Karpas-422 (cell line): ENCODE measurements around the gene LRRC28. TPM values are rescaled to one million over a fixed set of nuclear protein-coding genes. Genes with fewer than 3 reads are reported as not detected.

Source experiments
- DNase-seq: peaks from one replicate; pipeline ENCODE4 v3.0.0-alpha.2; 2015
- H2AFZ ChIP-seq: fragments of 200-600 bp; sonication (generic); 2 replicates; pipeline ENCODE4 v1.6.1; 2014; ENCODE audit warnings: antibody characterized with exemption, low read length, mixed read lengths
- H3K27ac ChIP-seq: fragments of 200-600 bp; sonication (generic); 2 replicates; pipeline ENCODE4 v1.5.1; 2014; ENCODE audit warnings: mild to moderate bottlenecking, low read length, moderate library complexity
- H3K27me3 ChIP-seq: fragments of 200-600 bp; sonication (generic); 2 replicates; pipeline ENCODE4 v1.6.1; 2014; ENCODE audit warnings: low read length, mixed read lengths
- H3K36me3 ChIP-seq: fragments of 200-600 bp; sonication (generic); 2 replicates; pipeline ENCODE4 v1.6.1; 2014; ENCODE audit warnings: low read length, mixed read lengths; ENCODE audit not compliant: insufficient read depth
- H3K4me1 ChIP-seq: fragments of 200-600 bp; sonication (generic); 2 replicates; pipeline ENCODE4 v1.6.1; 2014; ENCODE audit warnings: mild to moderate bottlenecking, low read length, mixed read lengths
- H3K4me2 ChIP-seq: fragments of 200-600 bp; sonication (generic); 2 replicates; pipeline ENCODE4 v1.6.1; 2014; ENCODE audit warnings: low read length, low read depth, mild to moderate bottlenecking; ENCODE audit not compliant: poor library complexity, severe bottlenecking
- H3K4me3 ChIP-seq: fragments of 200-600 bp; sonication (generic); 2 replicates; pipeline ENCODE4 v1.5.1; 2014; ENCODE audit warnings: mild to moderate bottlenecking, antibody characterized with exemption, low read length, mixed read lengths
- H3K79me2 ChIP-seq: fragments of 200-600 bp; sonication (generic); 2 replicates; pipeline ENCODE4 v1.6.1; 2014; ENCODE audit warnings: mild to moderate bottlenecking, low read length, mixed read lengths
- H3K9ac ChIP-seq: fragments of 200-600 bp; sonication (generic); 2 replicates; pipeline ENCODE4 v1.6.0; 2014; ENCODE audit warnings: low read length
- H3K9me2 ChIP-seq: fragments of 200-600 bp; sonication (generic), shearing (Covaris generic); replicated peaks from 2 replicates; pipeline ENCODE4 v1.6.0; 2014; ENCODE audit warnings: mild to moderate bottlenecking, low read length, moderate library complexity; ENCODE audit not compliant: insufficient read depth
- H3K9me3 ChIP-seq: fragments of 300-700, 200-600 bp; sonication (generic); 2 replicates; pipeline ENCODE4 v1.6.1; 2014; ENCODE audit warnings: low read length, mixed read lengths
- H4K20me1 ChIP-seq: fragments of 200-600 bp; sonication (generic); 2 replicates; pipeline ENCODE4 v1.6.1; 2014; ENCODE audit warnings: mild to moderate bottlenecking, antibody characterized with exemption, low read length, low read depth; ENCODE audit not compliant: insufficient read depth
- total RNA-seq: library from RNA; depleted of rRNA; stranded (reverse); fragments of >200 nt; shearing (Covaris generic); gene quantifications from 2 replicates; pipeline ENCODE4 v1.2.3, GENCODE V29; 2014; ENCODE audit warnings: low replicate concordance

LRRC28 gene
- total RNA-seq, 1 experiment from 2014 or later: 88.0 TPM

- Histone ChIP-seq H3K4me1 (no peaks in the 10 kb centered on the region), H3K9me3 (no peaks in the 10 kb centered on the region), H3K9me2 (no peaks in the 10 kb centered on the region), H3K4me3 (no peak overlapping the region), H3K27ac (no peak overlapping the region), H3K4me2 (no peak overlapping the region), H4K20me1 (no peaks in the 10 kb centered on the region), H3K79me2 (no peaks in the 10 kb centered on the region), H3K27me3 (no peaks in the 10 kb centered on the region), H3K9ac (no peak overlapping the region), H2AFZ (no peak overlapping the region), H3K36me3 (no peaks in the 10 kb centered on the region)
- no peak for DNase-seq
These were observed 175.3 kb downstream of the LRRC28 start for GRCh38 chr15:99426431-99427105.

GRCh38 chr15:99427210-99427609 lies 175.9 kb downstream of the LRRC28 start:
- Histone ChIP-seq H3K4me3 (no peak overlapping the region), H3K4me1 (no peaks in the 10 kb centered on the region), H3K4me2 (no peak overlapping the region), H3K9ac (no peak overlapping the region), H3K36me3 (no peaks in the 10 kb centered on the region), H3K27me3 (no peaks in the 10 kb centered on the region), H3K79me2 (no peaks in the 10 kb centered on the region), H2AFZ (no peak overlapping the region), H3K9me2 (no peaks in the 10 kb centered on the region), H4K20me1 (no peaks in the 10 kb centered on the region), H3K9me3 (no peaks in the 10 kb centered on the region), H3K27ac (no peak overlapping the region)
- DNase-seq: no peak

GRCh38 chr15:99427668-99428361 lies 176.5 kb downstream of the LRRC28 start:
- no peak overlapping the region for H3K4me3 ChIP-seq
- no peaks in the 10 kb centered on the region for H3K36me3 ChIP-seq
- H3K27ac ChIP-seq: no peak overlapping the region
- no peaks in the 10 kb centered on the region for H3K9me2 ChIP-seq
- no peaks in the 10 kb centered on the region for H3K9me3 ChIP-seq
- no peak for DNase-seq
- H3K4me1 ChIP-seq: no peaks in the 10 kb centered on the region
- no peak overlapping the region for H2AFZ ChIP-seq
- H3K27me3 ChIP-seq: no peaks in the 10 kb centered on the region
- no peaks in the 10 kb centered on the region for H3K79me2 ChIP-seq
- no peak overlapping the region for H3K4me2 ChIP-seq
- H3K9ac ChIP-seq: no peak overlapping the region
- no peaks in the 10 kb centered on the region for H4K20me1 ChIP-seq

- no peaks in the 10 kb centered on the region for H3K9me3 ChIP-seq
- no peaks in the 10 kb centered on the region for H3K27me3 ChIP-seq
- H3K4me3 ChIP-seq: no peak overlapping the region
- no peaks in the 10 kb centered on the region for H3K36me3 ChIP-seq
- H2AFZ ChIP-seq: no peak overlapping the region
- no peak for DNase-seq
- no peak overlapping the region for H3K4me2 ChIP-seq
- H3K4me1 ChIP-seq: no peaks in the 10 kb centered on the region
- H3K9me2 ChIP-seq: no peaks in the 10 kb centered on the region
- H3K79me2 ChIP-seq: no peaks in the 10 kb centered on the region
- no peak overlapping the region for H3K9ac ChIP-seq
- H4K20me1 ChIP-seq: no peaks in the 10 kb centered on the region
- H3K27ac ChIP-seq: no peak overlapping the region
These were observed 178.4 kb downstream of the LRRC28 start for GRCh38 chr15:99429681-99430081.

GRCh38 chr15:99430881-99431401 lies 179.7 kb downstream of the LRRC28 start:
- Histone ChIP-seq H3K36me3 (no peaks in the 10 kb centered on the region), H3K4me3 (no peak overlapping the region), H3K9me3 (no peaks in the 10 kb centered on the region), H3K27ac (no peak overlapping the region), H3K4me2 (no peak overlapping the region), H4K20me1 (no peaks in the 10 kb centered on the region), H3K4me1 (peaks cover 11% of the 10 kb centered on the region), H3K9ac (no peak overlapping the region), H3K9me2 (no peaks in the 10 kb centered on the region), H3K27me3 (no peaks in the 10 kb centered on the region), H3K79me2 (no peaks in the 10 kb centered on the region), H2AFZ (no peak overlapping the region)
- DNase-seq: no peak

GRCh38 chr15:99431661-99432091 lies 180.4 kb downstream of the LRRC28 start:
- Histone ChIP-seq H3K9ac (no peak overlapping the region), H3K27ac (no peak overlapping the region), H3K9me2 (no peaks in the 10 kb centered on the region), H3K79me2 (no peaks in the 10 kb centered on the region), H2AFZ (no peak overlapping the region), H3K27me3 (no peaks in the 10 kb centered on the region), H4K20me1 (no peaks in the 10 kb centered on the region), H3K36me3 (no peaks in the 10 kb centered on the region), H3K4me3 (no peak overlapping the region), H3K4me2 (no peak overlapping the region), H3K9me3 (no peaks in the 10 kb centered on the region), H3K4me1 (peaks cover 12% of the 10 kb centered on the region)
- no peak for DNase-seq

- H3K79me2 ChIP-seq: no peaks in the 10 kb centered on the region
- peaks cover 12% of the 10 kb centered on the region for H3K4me1 ChIP-seq
- no peak overlapping the region for H3K4me3 ChIP-seq
- no peaks in the 10 kb centered on the region for H3K9me2 ChIP-seq
- H3K9ac ChIP-seq: no peak overlapping the region
- H4K20me1 ChIP-seq: no peaks in the 10 kb centered on the region
- H2AFZ ChIP-seq: no peak overlapping the region
- no peaks in the 10 kb centered on the region for H3K27me3 ChIP-seq
- H3K27ac ChIP-seq: no peak overlapping the region
- H3K36me3 ChIP-seq: no peaks in the 10 kb centered on the region
- H3K4me2 ChIP-seq: no peak overlapping the region
- H3K9me3 ChIP-seq: no peaks in the 10 kb centered on the region
- no peak for DNase-seq
These were observed 181.2 kb downstream of the LRRC28 start for GRCh38 chr15:99432271-99433025.
